GM21367 (cell line): ENCODE results near the gene GRB2.
"Not testable (repeated sequence)": the region's sequence is repeated elsewhere in the genome, so short reads cannot be mapped to it uniquely, and the experiment has no call there.

ENCODE experiments used
- ATAC-seq: cut with Tn5 transposase; IDR thresholded peaks from one replicate; pipeline ENCODE4 v1.9.1; 2021; ENCODE audit not compliant: unreplicated experiment

Gene GRB2

DNA sequence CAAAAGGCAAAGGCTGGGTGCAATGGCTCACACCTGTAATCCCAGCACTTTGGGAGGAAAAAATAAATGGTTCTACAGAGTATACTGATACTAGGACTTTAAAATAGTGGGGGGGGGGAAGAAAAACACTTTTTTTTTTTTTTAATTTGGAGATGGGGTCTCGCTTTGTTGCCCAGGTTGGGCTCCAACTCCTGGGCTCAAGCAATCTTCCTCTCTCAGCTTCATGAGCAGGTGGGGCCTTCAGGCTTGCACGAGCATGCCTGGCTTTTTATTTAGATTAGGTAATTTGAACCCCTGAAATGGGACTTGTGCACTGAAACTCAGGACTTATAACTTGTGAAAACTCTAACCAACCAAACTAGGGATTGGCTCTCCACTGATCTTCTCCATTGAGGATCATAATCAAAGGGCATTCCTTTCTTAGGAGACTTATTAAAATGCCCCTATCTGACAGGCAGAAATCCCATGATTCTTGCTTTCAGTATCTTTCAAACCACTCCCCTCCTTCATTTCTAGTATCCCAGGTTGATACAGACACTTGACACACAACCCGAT lies 16.9 kb downstream of the GRB2 start:
- ATAC-seq: no peak

GRCh38 chr17:75387771-75388170 lies 17.7 kb downstream of the GRB2 start:
- ATAC-seq: no peak

- no peak for ATAC-seq
These were observed 19.0 kb downstream of the GRB2 start for GRCh38 chr17:75386430-75386829.

DNA sequence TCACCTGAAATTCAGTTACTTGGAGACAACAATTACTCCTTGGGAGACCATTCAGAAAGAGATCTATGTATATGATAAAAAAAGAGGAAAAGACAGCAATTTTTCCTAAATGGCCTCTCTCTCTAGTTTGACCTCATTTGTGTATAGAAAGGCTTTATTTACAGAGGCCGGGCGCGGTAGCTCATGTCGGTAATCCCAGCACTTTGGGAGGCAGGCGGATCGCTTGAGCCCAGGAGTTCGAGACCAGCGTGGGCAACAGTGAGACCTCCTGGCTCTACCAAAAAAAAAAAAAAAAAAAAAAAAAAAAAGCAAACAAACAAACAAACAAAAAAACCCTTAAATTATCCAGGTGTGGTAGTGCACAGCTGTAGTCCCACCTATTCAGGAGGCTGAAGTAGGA lies 20.7 kb downstream of the GRB2 start:
- no peak for ATAC-seq

DNA sequence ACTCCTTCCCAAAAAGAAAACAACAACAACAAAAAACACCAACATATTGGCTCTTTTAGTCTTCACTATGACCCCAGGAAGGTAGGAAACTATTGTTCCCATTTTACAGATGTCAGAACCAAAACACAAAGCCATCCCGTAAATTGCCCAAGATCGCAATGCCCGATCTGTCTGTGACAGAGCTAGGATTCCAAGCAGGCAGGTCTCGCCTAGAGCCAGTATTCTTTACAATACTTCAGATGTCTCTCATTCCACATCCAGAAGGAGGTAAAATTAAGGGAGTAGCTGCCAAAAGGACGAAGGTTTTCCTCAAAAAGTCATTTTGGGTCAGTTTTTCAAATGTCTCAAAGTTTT lies 21.7 kb downstream of the GRB2 start:
- no peak for ATAC-seq

DNA sequence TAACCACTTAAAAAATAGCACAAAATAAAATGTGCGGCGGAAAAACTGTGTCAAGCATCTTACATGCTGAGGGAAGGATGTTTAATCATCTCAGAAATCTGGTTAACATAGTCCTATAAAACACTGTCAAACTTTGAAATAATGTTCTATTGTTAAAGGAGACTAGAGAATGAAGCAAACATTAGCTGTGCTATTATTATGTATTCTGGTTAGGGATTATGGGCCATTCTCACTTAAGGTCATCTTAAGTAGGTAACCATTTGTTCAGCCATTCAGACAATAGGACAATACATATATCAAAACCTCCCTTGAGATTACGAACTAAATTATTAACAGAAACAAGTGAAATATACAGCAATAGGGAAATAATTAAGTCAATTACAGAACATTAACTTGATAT lies 24.7 kb downstream of the GRB2 start:
- no peak for ATAC-seq

- no peak for ATAC-seq
These were observed 25.2 kb downstream of the GRB2 start for GRCh38 chr17:75380315-75380714.

DNA sequence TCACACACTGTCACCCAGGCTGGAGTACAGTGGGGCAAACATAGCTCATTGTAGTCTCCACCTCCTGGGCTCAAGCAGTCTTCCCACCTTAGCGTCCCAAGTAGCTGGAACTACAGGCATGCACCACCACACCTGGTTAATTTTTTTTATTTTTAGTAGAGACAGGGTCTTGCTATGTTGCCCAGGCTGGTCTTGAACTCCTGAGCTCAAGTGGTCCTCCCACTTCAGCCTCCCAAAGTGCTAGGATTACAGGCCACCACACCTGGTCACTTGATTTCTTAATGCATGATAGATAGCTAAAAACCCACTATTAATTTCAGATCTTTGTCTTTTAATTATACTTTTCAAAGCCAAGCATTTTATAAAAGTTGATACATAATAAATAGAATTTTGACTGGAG lies 26.1 kb downstream of the GRB2 start:
- not testable (repeated sequence) for ATAC-seq

GRCh38 chr17:75373280-75373679 lies 32.2 kb downstream of the GRB2 start:
- no peak for ATAC-seq

GRCh38 chr17:75371981-75372380 lies 33.5 kb downstream of the GRB2 start:
- ATAC-seq: no peak

GRCh38 chr17:75371339-75371738 lies 34.1 kb downstream of the GRB2 start:
- no peak for ATAC-seq

GRCh38 chr17:75370286-75370915 lies 35.1 kb downstream of the GRB2 start:
- ATAC-seq: no peak

GRCh38 chr17:75367838-75368789 lies 37.4 kb downstream of the GRB2 start:
- ATAC-seq: not testable (repeated sequence)

DNA sequence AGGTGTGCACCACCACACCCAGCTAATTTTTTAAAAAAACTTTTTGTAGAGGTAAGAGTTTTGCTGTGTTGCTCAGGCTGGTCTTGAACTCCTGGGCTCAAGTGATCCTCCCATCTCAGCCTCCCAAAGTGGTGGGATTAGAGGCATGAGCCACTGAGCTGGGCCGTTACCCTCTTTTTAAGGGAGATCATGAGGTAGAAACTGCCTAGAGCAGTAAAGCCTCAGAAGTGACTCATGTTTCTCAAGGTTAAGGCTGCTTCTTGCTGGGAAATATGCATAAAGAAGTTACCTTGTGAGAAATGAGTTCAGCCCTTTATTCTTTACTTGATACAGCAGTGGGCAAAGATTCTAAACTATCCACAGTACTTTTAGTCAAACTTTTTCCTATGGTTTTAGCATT lies 38.2 kb downstream of the GRB2 start:
- no peak for ATAC-seq

DNA sequence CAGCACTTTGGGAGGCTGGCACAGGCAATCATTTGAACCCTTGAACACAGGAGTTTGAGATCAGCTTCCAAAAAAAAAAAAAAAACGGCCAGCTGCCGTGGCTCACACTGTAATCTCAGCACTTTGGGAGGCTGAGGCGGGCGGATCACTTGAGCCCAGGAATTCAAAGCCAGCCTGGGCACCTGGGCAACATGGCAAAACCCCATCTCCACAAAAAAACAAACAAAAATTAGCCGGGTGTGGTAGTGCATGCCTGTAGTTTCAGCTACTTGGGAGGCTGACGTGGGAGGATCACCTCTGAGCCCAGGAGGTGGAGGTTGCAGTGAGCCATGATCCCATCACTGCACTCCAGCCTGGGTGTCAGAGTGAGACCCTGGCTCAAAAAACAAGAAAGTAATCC lies 39.0 kb downstream of the GRB2 start:
- no peak for ATAC-seq

- ATAC-seq: no peak
These were observed 39.6 kb downstream of the GRB2 start for GRCh38 chr17:75365931-75366275.

DNA sequence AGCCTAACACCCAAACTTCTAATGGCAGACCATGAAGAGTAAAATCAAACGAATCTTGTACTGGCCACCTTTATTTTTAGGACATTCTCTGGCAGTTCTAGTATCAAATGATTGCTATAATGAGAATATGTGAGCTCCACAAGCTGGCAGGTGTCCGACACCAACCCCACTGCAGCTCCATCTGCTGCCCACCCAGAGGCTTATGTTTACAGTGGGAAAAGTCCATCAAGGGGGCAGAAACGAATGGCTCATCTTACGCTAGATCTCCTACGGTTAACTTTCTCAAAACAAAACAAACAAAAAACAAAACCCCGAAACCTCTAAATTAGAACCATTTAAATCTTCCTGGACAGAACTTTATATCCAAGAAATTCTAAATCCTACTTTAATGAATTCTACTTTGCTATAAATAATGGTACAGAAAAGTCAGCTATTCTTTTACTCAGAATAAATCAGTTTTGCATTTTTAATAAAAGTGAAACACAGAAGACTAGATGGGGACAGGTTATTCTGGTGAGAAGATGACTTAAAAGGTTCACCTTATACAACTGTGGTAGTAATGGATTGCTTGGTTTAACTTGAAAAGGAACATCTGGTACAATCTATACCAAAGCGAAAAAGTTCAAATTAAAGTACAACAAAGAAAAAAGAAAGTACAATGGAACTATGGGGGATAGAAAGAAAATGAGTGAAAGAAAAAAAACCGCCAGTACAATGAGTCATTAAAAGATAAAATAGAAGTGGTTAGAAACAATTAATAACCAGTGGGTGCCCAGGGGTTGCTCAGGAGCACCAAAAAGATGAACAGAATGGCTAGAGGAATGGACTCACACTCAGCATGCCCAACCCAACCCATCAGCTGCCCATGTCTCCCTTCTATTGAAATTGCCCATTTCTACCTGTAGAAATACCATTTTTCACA lies 40.2 kb downstream of the GRB2 start:
- ATAC-seq: no peak

- no peak for ATAC-seq
These were observed 41.4 kb downstream of the GRB2 start for GRCh38 chr17:75364078-75364477.

DNA sequence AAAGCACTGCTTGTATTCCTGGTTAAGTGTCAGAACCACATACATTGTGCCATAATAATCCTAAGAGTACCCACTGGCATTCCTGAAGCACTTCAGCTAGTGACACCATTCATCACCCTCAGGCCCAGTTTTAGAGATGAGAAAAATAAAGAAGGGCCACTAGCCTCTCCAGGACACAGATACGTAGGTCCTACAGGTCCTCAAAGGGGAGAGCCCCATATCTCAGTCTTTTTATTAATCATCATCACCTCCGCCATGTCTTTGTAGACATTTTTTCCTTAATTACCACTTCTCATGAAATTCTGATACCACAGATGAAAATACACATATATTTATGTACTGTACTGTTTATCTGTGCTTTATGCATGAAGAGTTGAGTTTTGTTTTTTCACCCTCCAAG lies 43.5 kb downstream of the GRB2 start:
- no peak for ATAC-seq

DNA sequence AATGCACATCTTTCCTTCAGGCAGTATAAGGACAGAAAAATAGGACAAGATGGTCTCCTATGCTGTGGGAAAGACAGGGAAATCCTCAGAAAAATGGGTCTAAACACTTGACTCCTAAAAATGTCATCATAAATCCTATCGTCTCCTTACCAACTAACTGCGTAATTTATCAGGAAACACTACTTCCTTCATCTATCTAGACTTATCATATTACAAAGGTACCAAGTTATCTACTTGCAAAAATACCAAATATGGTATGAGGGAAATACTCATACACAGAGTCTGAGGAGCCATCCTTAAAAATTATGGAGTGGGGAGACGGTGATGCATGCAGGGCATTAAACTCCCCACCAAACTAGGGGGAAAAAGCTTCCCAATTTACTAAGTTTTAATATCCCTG lies 44.1 kb downstream of the GRB2 start:
- no peak for ATAC-seq

DNA sequence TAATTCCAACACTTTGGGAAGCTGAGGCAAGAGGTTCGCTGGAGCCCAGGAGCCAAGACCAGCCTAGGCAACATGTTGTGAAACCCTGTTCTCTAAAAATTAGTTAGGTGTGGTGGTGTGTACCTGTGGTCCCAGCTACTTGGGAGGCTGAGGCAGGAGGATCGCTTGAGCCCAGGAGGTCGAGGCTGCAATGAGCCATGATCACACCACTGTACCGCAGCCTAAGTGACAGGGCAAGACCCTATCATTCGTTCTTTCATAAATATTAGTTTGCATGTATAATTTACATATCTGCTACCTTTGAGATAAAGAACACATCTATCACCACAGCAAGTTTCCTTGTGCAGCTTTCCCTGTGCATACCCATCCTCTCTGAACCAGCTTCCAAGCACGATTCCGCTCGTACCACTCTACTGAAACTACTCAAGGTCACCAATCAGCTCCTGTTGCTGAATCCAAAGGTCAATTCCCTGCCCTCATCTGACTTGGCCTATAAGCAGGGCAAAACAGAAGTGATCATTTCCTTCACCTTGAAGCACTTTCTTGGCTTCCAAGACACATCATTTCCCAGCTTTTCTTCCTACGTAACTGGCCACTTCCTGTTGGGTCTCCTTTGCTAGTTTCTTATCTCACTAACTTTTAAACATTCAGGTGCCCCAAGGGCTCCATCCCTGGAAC lies 49.1 kb downstream of the GRB2 start:
- no peak for ATAC-seq
